Liver (tissue), 2 donors: ENCODE results near the gene SNX19.

Experiments used
- TF ChIP-seq, protein P1 (sequence below): fragments of 150-350 bp; IDR thresholded peaks from 2 replicates; pipeline ENCODE4 v1.5.1; 2017; ENCODE audit warnings: improper control_type of control experiment, low read depth, low read length; ENCODE audit not compliant: missing input control
- TF ChIP-seq, protein P2 (sequence below): IDR thresholded peaks from 2 replicates; pipeline ENCODE4 v1.6.1; 2016; ENCODE audit warnings: antibody characterized with exemption, mild to moderate bottlenecking
- donor health status: healthy.

DNA sequence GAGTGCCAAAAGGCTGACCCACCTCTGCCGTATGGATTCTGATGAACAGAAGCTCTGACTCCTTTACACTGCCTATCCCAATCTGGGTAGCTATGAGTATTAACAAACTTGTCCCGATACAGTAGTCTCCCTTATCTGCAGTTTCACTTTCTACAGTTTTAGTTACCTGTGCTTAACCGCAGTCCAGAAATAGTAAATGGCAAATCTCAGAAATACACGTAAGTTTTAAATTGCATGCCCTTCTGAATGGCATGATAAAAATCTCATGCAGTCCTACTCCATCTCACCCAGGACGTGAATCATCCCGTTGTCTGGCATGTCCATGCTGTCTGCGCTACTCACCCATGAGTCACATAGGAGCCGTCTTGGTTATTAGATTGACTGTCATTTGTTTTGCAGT is 68.8 kb downstream of the SNX19 start:
- TF ChIP-seq, protein P1, sequence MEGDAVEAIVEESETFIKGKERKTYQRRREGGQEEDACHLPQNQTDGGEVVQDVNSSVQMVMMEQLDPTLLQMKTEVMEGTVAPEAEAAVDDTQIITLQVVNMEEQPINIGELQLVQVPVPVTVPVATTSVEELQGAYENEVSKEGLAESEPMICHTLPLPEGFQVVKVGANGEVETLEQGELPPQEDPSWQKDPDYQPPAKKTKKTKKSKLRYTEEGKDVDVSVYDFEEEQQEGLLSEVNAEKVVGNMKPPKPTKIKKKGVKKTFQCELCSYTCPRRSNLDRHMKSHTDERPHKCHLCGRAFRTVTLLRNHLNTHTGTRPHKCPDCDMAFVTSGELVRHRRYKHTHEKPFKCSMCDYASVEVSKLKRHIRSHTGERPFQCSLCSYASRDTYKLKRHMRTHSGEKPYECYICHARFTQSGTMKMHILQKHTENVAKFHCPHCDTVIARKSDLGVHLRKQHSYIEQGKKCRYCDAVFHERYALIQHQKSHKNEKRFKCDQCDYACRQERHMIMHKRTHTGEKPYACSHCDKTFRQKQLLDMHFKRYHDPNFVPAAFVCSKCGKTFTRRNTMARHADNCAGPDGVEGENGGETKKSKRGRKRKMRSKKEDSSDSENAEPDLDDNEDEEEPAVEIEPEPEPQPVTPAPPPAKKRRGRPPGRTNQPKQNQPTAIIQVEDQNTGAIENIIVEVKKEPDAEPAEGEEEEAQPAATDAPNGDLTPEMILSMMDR: no peak
- TF ChIP-seq, protein P2, sequence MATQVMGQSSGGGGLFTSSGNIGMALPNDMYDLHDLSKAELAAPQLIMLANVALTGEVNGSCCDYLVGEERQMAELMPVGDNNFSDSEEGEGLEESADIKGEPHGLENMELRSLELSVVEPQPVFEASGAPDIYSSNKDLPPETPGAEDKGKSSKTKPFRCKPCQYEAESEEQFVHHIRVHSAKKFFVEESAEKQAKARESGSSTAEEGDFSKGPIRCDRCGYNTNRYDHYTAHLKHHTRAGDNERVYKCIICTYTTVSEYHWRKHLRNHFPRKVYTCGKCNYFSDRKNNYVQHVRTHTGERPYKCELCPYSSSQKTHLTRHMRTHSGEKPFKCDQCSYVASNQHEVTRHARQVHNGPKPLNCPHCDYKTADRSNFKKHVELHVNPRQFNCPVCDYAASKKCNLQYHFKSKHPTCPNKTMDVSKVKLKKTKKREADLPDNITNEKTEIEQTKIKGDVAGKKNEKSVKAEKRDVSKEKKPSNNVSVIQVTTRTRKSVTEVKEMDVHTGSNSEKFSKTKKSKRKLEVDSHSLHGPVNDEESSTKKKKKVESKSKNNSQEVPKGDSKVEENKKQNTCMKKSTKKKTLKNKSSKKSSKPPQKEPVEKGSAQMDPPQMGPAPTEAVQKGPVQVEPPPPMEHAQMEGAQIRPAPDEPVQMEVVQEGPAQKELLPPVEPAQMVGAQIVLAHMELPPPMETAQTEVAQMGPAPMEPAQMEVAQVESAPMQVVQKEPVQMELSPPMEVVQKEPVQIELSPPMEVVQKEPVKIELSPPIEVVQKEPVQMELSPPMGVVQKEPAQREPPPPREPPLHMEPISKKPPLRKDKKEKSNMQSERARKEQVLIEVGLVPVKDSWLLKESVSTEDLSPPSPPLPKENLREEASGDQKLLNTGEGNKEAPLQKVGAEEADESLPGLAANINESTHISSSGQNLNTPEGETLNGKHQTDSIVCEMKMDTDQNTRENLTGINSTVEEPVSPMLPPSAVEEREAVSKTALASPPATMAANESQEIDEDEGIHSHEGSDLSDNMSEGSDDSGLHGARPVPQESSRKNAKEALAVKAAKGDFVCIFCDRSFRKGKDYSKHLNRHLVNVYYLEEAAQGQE: no peak
